HL-60 (cell line): ENCODE data around the gene TTC33.

Experiments
- CTCF ChIP-seq: IDR thresholded peaks from one replicate; pipeline ENCODE4 v1.5.1; 2011; ENCODE audit warnings: low read length, control low read depth, inconsistent platforms; ENCODE audit not compliant: insufficient read depth
- GABPA ChIP-seq: IDR thresholded peaks from 2 replicates; pipeline ENCODE4 v1.6.1; 2012; ENCODE audit warnings: low read depth
- POLR2AphosphoS5 ChIP-seq: IDR thresholded peaks from 2 replicates; pipeline ENCODE4 v1.6.1; 2012; ENCODE audit warnings: low read depth
- SPI1 ChIP-seq: IDR thresholded peaks from 2 replicates; pipeline ENCODE4 v1.6.1; 2012; ENCODE audit warnings: low read depth, mild to moderate bottlenecking, borderline replicate concordance

GRCh38 chr5:40746703-40747102, 9.1 kb downstream of the TTC33 start:
- TF ChIP-seq CTCF (no peak), GABPA (no peak), SPI1 (no peak), POLR2AphosphoS5 (no peak)
